Globus pallidus (tissue), 1 donor: ENCODE measurements around the gene HERC3.
"Not testable (repeated sequence)": the region's sequence is repeated elsewhere in the genome, so short reads cannot be mapped to it uniquely, and the experiment has no call there.

Experiments used
- DNase-seq: peaks from one replicate; pipeline ENCODE4 v3.0.0-alpha.2; 2015; ENCODE audit warnings: low spot score

HERC3 gene

DNA sequence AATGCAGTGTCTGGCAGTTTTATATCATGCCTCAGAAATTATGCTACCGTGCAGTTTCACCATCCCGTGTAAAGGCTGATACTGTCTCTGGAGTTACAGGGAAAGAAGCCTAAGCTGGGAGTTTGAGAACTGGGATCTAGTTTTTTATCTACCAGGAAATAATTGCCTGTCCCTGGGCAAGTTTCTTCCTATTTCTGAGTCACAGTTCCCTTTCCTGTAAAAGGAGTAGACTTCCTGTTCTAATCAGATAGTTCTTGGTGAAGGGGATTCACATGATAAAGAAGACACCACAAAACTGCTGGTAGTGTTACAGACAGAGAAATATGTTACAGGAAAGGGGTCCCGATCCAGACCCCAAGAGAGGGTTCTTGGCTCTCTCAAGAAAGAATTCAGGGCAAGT lies 17.1 kb downstream of the HERC3 start:
- DNase-seq = no peak

DNA sequence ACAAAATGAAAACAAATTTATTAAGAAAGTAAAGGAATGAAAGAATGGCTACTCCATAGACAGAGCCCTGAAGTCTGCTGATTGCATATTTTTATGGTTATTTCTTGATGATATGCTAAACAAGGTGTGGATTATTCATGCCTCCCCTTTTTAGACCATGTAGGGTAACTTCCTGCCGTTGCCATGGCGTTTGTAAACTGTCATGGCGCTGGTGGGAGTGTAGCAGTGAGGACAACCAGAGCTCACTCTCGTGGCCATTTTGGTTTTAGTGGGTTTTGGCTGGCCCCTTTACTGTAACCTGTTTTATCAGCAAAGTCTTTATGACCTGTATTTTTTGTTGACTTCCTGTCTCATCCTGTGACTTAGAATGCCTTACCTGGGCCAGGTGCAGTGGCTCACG lies 17.5 kb downstream of the HERC3 start:
- not testable (repeated sequence) for DNase-seq

DNA sequence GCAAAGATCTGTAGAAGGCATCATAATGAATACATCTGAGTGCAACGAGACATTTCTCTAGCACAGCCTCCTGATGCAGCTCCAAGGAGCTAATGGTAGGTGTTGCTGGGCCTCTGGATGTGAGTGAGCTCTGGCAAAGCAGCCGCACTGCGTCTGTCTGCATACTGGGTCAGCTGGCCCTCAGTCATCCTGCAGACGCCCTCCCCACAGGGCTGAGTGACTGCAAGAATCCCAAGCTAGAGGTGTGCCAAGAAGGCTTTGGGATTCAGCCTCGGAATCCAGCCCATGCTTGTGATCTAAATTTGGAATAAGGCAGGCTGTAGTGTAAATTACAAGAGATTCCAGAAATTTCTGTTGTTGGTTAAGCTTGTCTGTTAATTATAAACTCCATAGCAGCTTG lies 18.5 kb downstream of the HERC3 start:
- no peak for DNase-seq

DNA sequence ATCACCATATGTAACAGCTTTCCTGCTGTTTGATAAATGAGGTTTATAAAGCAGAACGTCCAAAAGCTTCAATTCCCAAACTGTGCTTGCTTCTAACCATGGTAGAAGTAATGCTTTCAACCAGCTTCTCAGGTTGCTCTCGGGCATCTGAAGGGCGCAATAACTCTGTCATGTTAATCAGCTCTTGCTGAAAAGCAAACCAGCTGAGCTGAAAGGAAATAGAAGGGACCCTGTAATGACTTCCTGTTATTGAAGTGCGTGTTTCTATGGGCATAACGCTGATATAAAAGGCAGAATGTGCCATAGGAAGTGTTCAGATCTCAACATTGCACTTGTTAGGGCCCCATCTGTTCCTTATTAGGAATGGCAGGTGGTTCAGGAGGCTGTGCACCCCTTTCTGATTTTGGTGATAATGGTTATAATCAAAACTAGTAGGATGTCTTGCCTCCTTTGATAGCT lies 21.2 kb downstream of the HERC3 start:
- no peak for DNase-seq

DNA sequence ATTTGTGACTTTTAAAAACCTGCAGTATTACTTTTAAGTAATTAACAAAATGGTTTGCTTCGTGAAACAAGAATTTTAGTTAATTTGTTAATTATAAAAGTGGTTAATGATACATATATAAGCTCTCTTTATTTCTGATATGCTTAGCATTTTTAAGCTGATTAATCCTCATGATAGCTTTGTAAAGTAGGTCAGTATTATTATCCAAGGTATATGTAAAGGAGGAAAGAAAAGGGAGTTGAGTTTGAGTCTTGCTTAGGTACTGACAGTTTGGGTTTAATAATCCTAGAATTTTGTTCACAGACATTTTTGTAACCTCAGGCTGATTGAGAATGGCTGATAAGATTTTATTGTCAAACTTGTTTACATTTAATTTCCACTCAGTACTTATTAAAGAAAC lies 21.8 kb downstream of the HERC3 start:
- DNase-seq = no peak

GRCh38 chr4:88616275-88617150 lies 24.2 kb downstream of the HERC3 start:
- DNase-seq = no peak

DNA sequence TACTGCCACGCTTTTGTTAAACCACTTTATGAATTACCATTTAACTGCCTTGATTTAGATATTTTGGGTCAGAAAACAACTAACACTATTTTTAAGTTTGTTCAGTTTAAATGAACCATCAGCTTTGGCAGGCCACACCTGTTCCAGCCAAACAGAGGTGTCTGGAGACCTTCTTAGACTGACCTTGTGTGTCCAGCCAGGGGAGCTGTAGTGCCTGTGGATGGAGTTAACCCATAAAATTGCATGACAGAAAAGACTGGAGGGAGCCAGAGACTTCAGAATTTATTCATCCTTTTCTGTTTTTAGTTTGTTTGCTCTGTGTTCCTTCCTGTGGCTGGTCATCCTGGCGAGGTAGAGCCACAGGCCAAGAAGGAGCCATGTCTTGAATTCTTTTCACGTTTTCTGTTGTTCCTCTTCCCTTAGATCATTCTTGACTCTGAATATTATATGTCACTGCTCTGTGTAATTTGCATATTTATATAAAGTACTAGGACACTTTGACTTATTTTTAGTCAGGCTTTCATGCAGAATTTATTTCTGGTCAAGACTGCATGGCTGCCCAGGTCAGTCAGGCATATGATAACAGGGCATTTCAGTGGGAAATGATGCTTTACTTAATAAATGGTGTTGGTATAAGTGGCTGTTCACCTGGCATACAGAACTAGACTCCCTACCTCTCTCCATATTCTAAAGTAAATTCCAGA lies 26.7 kb downstream of the HERC3 start:
- DNase-seq = no peak

DNA sequence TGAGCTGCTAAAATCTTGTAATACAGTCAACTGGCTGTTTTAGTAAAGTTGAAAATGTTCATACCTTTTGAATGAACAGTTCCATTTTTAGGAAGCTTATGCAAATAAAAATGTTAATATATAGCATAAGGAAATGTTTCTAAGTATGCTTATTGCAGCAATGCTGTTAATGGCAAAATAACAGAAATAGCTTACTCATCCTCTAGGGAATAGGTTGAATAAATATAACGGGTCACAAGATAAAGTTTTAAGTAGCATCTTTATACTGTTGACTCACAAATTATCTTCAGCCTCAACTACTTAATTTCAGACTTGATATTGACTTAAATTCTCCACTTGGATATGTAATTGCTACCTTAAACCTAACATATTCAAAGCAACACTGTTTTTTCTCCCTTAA lies 27.7 kb downstream of the HERC3 start:
- no peak for DNase-seq

DNA sequence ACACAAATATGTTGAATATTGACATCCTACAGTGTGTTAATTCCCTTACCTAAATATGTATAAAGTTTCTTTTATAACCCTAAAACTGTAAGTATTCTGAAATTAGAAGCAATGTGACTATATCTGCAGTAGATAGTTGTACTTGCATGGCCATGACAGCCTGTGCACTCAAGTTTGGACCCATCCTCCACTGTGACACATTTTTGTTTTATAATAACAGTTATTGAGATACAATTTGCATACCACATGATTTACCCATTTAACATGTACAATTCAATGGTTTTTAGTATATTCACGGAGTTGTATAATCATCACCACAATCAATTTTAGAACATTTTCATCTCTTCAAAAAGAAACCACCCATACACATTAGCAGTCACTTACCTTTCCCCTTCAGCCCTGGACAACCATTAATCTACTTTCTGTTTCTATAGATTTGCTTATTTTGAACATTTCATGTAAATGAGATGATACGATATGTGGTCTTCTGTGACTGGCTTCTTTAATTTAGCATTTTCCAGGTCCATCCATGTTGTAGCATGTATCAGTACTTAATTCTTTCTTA lies 29.6 kb downstream of the HERC3 start:
- no peak for DNase-seq

DNA sequence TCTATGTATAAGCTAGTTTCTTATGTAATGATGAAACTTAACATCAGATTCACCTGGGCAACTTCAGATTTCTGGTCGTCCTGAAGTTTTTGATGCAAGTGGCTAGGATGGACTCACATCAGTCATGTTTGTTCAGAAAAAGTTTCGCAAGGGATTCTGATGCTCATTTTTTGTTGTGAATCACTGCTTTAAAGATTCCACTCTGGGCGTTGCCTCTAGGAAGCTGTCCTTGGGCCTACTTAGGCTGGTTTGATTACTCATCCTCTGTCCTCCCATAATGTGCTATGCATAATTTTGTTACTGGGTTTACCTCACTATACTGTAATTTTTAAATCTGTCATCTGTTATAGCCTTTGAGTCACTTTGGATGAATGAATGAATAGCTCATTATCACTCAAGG lies 30.8 kb downstream of the HERC3 start:
- DNase-seq = no peak

- peak; percentile 21 for DNase-seq
Observed at GRCh38 chr4:88628746-88629145, 36.5 kb downstream of the HERC3 start.

- DNase-seq = no peak
Observed at GRCh38 chr4:88629826-88630225, 37.5 kb downstream of the HERC3 start.

GRCh38 chr4:88630756-88631155 lies 38.5 kb downstream of the HERC3 start:
- no peak for DNase-seq

GRCh38 chr4:88643932-88644331 lies 51.7 kb downstream of the HERC3 start:
- DNase-seq = no peak

DNA sequence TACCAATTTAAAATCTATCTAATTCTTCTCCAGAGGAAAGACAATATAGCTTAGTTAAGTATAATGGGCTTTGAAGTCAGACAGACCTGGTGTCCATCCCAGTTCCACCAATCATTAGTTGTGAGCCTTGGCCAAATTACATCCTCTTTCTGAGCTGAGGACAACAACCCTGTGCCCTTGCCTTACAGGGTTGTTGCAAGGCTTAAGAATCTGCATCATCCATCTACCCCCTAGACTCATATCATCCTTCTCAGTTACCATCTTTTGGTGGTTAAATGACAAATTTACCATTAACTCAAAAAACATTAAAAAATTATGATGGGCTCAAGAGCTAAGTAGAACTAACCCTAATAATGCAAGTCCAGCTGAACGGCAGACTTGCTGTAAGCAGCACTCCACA lies 53.7 kb downstream of the HERC3 start:
- no peak for DNase-seq

DNA sequence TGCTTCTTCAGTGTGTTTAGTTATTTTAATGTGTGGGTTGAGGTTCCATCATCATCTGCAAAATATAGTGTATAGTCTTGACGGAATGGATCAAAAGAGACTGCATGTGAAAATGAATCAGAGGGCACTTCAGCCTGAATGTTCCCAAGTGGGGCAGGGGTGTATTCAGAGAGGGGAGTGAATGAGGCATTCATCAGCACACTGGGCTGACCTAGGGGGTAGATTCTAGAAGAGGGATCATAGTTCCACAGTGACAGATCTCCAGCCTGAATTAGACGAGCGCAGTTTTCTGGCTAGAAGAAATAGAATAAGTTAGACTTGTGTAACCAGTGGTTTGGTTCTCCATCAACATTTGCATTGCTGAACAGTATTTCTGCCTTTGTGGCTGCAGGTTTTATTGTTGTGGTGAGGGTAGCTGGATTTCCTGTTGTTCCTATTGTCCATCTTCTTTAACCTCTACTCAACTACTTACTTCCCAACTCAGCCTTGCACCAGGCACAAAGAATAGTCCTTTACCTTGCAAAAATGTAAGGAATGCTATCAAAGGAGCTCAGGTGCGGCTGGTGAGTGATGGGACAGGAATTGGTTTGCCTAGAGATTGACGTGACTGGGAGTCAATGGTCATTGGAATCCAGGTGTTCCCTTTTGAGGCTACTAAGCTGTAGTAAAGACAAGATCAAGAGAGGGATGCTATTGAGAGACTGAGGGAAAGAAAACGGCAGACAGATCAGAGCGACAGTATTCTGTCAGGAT lies 54.4 kb downstream of the HERC3 start:
- DNase-seq = no peak

GRCh38 chr4:88649716-88650115 lies 57.4 kb downstream of the HERC3 start:
- DNase-seq = no peak

GRCh38 chr4:88653371-88653946 lies 61.2 kb downstream of the HERC3 start:
- DNase-seq = no peak

- no peak for DNase-seq
Observed at GRCh38 chr4:88655226-88655625, 62.9 kb downstream of the HERC3 start.

GRCh38 chr4:88659055-88659889 lies 67.0 kb downstream of the HERC3 start:
- peak; percentile 48 for DNase-seq

DNA sequence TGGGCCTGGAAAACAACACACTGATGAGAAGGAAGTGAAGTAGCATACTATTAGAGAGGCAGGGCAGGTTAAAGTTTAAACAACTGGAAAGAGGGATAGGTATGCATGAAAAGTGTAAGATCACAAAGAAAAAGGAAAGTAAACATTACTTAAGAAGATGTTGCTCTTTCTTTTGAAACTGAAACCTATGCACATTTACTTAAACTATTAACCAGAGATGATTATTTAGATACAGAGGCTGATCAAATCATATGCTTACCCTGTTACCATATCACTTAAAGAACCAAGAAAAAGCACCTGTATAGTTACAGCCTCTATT lies 67.6 kb downstream of the HERC3 start:
- no peak for DNase-seq
